ENCODE results near the gene NARF. TPM values are rescaled to one million over a fixed set of nuclear protein-coding genes. Genes with fewer than 3 reads are reported as not detected.
"Not testable (repeated sequence)": the region's sequence is repeated elsewhere in the genome, so short reads cannot be mapped to it uniquely, and the experiment has no call there.

Gene NARF
- total RNA-seq, 4 donors from 2014 or later, result 33.2 to 47.5 (median 40.2) TPM

DNA sequence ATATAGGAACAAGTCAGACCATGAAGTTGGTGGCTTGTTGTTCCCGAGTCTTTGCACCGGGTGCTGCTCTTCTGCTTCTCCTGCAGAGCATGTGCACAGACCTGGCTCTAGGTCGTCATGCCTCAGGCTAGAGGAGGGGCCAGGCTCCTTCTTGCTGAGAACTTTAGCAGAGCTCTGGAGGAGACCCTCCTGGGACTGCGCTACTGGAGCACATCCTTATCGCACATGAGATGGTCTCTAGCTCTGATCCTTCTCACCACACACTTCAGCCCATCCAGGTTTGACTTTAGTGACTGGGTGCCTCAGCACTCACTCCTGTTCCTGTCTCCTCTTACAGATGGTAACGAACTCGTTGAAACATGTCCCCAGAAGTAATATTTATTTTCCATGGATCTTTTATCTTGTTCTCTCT lies 75.9 kb downstream of the NARF start:
- Histone ChIP-seq H3K9me3 (no peaks in the 10 kb centered on the region), H3K27me3 (no peaks in the 10 kb centered on the region), H3K36me3 (no peaks in the 10 kb centered on the region), H3K4me1 (peaks cover 67 to 100% (median 90%) of the 10 kb centered on the region in 3 donors), H3K4me3 (peak overlapping the region in 1 of 4 donors; percentile 5), H3K27ac (peak overlapping the region; percentile 81 to 96 (median 91))
- 42 to 45% methylated on average over 5 to 7 of the region's 7 CpGs for WGBS, 2 donors
- intact Hi-C loops (cut with DNase I), result no loop called here
- TF ChIP-seq, protein P1, sequence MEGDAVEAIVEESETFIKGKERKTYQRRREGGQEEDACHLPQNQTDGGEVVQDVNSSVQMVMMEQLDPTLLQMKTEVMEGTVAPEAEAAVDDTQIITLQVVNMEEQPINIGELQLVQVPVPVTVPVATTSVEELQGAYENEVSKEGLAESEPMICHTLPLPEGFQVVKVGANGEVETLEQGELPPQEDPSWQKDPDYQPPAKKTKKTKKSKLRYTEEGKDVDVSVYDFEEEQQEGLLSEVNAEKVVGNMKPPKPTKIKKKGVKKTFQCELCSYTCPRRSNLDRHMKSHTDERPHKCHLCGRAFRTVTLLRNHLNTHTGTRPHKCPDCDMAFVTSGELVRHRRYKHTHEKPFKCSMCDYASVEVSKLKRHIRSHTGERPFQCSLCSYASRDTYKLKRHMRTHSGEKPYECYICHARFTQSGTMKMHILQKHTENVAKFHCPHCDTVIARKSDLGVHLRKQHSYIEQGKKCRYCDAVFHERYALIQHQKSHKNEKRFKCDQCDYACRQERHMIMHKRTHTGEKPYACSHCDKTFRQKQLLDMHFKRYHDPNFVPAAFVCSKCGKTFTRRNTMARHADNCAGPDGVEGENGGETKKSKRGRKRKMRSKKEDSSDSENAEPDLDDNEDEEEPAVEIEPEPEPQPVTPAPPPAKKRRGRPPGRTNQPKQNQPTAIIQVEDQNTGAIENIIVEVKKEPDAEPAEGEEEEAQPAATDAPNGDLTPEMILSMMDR (IDR thresholded peaks at IDR 0.05), result no peak
- TF ChIP-seq POLR2A (IDR thresholded peaks at IDR 0.05), result no peak
- no peak for DNase-seq

GRCh38 chr17:82536512-82537201 lies 78.1 kb downstream of the NARF start:
- Histone ChIP-seq H3K9me3 (no peaks in the 10 kb centered on the region), H3K27ac (peak overlapping the region; percentile 81 to 96 (median 91)), H3K36me3 (no peaks in the 10 kb centered on the region), H3K27me3 (no peaks in the 10 kb centered on the region), H3K4me3 (peak overlapping the region in 3 of 4 donors; percentile 6 to 46 (median 14)), H3K4me1 (peaks cover 62 to 97% (median 81%) of the 10 kb centered on the region in 3 donors)
- WGBS, 2 donors, result 15 to 22% methylated on average over 3 to 5 of the region's 6 CpGs
- TF ChIP-seq, protein P1 (IDR thresholded peaks at IDR 0.05), result no peak
- TF ChIP-seq POLR2A (IDR thresholded peaks at IDR 0.05), result no peak
- no peak for DNase-seq
- intact Hi-C loops (cut with DNase I), result no loop called here

DNA sequence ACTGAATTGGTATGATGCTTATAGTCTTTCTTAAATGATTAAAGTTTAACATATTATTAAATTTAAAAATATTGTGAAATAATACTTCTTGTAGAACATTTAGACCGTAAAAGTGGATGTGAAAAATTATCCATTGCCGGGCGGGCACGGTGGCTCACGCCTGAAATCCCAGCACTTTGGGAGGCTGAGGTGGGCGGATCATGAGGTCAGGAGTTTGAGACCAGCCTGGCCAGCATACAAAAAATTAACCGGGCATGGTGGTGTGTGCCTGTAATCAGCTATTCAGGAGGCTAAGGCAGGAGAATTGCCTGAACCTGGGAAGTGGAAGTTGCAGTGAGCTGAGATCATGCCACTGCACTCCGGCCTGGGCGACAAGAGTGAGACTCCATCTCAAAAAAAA lies 78.7 kb downstream of the NARF start:
- H3K4me3 ChIP-seq, result peak overlapping the region in 2 of 4 donors; percentile 6 to 46

DNA sequence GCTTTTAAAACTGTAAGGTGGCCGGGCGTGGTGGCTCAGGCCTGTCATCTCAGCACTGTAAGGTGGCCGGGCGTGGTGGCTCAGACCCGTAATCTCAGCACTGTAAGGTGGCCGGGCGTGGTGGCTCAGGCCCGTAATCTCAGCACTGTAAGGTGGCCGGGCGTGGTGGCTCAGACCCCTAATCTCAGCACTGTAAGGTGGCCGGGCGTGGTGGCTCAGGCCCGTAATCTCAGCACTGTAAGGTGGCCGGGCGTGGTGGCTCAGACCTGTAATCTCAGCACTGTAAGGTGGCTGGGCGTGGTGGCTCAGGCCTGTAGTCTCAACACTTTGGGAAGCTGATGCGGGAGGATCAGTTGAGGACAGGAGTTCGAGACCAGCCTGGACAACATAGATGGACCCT lies 80.5 kb downstream of the NARF start:
- 69 to 79% methylated on average over 10 to 14 of the region's 18 CpGs for WGBS, 2 donors
- Histone ChIP-seq H3K4me1 (peaks cover 49 to 93% (median 69%) of the 10 kb centered on the region in 3 donors), H3K27ac (peak overlapping the region in 3 of 4 donors; percentile 67 to 90 (median 70))
- H3K4me3 ChIP-seq; DNase-seq; H3K36me3 ChIP-seq; intact Hi-C loops (cut with DNase I); H3K9me3 ChIP-seq; H3K27me3 ChIP-seq: not testable (repeated sequence)

More for the DNA sequence above, 78.7 kb downstream of the NARF start:
- DNase-seq; intact Hi-C loops (cut with DNase I); H3K36me3 ChIP-seq; H3K27me3 ChIP-seq; H3K9me3 ChIP-seq: not testable (repeated sequence)
- H3K27ac ChIP-seq, result peak overlapping the region; percentile 81 to 96 (median 91)
- WGBS, 2 donors, result 30 to 68% methylated on average over 8 to 9 of the region's 9 CpGs
- H3K4me1 ChIP-seq, result peaks cover 59 to 96% (median 75%) of the 10 kb centered on the region in 3 donors

Small RNAs within 50 kb of the gene (small RNA-seq; reads per million reads assigned to genes)
- 0 reads per million in 4 donors for gene RF00019

Other genes starting within 250 kb of the NARF start
- gene CCDC57, start 245.9 kb upstream of the NARF start, total RNA-seq, result 10 to 100 TPM in 2 of 4 donors, 1 to 10 TPM in 2; 7.9 to 22.1 (median 9.8) TPM
- 10 to 100 TPM; 18.8 to 32.9 (median 21.7) TPM for gene SLC16A3, start 229.7 kb upstream of the NARF start, total RNA-seq
- 100 to 1,000 TPM in 1 of 4 donors, 10 to 100 TPM in 3; 24.6 to 102 (median 57.1) TPM for gene CSNK1D, start 185.0 kb upstream of the NARF start, total RNA-seq
- gene CD7, start 141.1 kb upstream of the NARF start, total RNA-seq, result 1 to 10 TPM; 3.0 to 4.4 (median 4.1) TPM
- gene SECTM1, start 125.0 kb upstream of the NARF start, total RNA-seq, result 10 to 100 TPM in 1 of 4 donors, 1 to 10 TPM in 3; 4.3 to 19.5 (median 6.5) TPM
- not detected for gene TEX19, start 99.5 kb upstream of the NARF start, total RNA-seq
- gene UTS2R, start 87.0 kb upstream of the NARF start, total RNA-seq, result not detected
- gene HEXD, start 40.4 kb upstream of the NARF start, total RNA-seq, result 10 to 100 TPM; 10.6 to 42.0 (median 12.9) TPM
- 10 to 100 TPM; 11.9 to 26.7 (median 19.4) TPM for gene OGFOD3, start 40.2 kb upstream of the NARF start, total RNA-seq
- 10 to 100 TPM; 31.7 to 74.3 (median 51.1) TPM for gene CYBC1, start 8.0 kb upstream of the NARF start, total RNA-seq
- 10 to 100 TPM; 26.3 to 38.2 (median 34.5) TPM for gene FOXK2, start 61.0 kb downstream of the NARF start, total RNA-seq
- gene WDR45B, start 189.7 kb downstream of the NARF start, total RNA-seq, result 100 to 1,000 TPM in 1 of 4 donors, 10 to 100 TPM in 3; 85.1 to 104 (median 89.3) TPM
- gene RAB40B, start 240.0 kb downstream of the NARF start, total RNA-seq, result 10 to 100 TPM in 2 of 4 donors, 1 to 10 TPM in 2; 3.4 to 20.8 (median 9.8) TPM

All from esophagus squamous epithelium (tissue), 5 donors.